GM12878 (cell line): ENCODE results near the gene SLC35E1.

Experiments
- CHD1 ChIP-seq: IDR thresholded peaks from 2 replicates; pipeline ENCODE4 v1.6.1; 2012; ENCODE audit warnings: low read depth, low read length, improper control_type of control experiment
- CTCF ChIP-seq, 3 experiments: IDR thresholded peaks in 2 of 3; conservative IDR thresholded peaks in 1 of 3; 2 replicates each; pipeline ENCODE4 v1.5.1; 2011; ENCODE audit warnings: low read depth in 3 of 3, low read length in 3 of 3, mild to moderate bottlenecking in 3 of 3, control low read depth in 2 of 3, moderate library complexity in 2 of 3, inconsistent platforms in 1 of 3, mixed read lengths in 1 of 3; ENCODE audit not compliant: control insufficient read depth in 2 of 3, insufficient read depth in 1 of 3; ENCODE audit errors: extremely low read depth in 1 of 3
- ELK1 ChIP-seq: IDR thresholded peaks from 2 replicates; pipeline ENCODE4 v1.6.1; 2012; ENCODE audit warnings: low read depth, low read length, improper control_type of control experiment
- MLLT1 ChIP-seq: fragments of 450-650 bp; IDR thresholded peaks from 2 replicates; pipeline ENCODE4 v1.6.1; 2016; ENCODE audit warnings: mild to moderate bottlenecking
- MXI1 ChIP-seq: fragments of 150-350 bp; IDR thresholded peaks from 2 replicates; pipeline ENCODE4 v1.6.1; 2011; ENCODE audit warnings: low read depth, mild to moderate bottlenecking, inconsistent platforms, low read length, improper control_type of control experiment
- NRF1 ChIP-seq: conservative IDR thresholded peaks from 2 replicates; pipeline ENCODE4 v1.6.1; 2011; ENCODE audit warnings: mild to moderate bottlenecking, low read depth, low read length, improper control_type of control experiment
- STAT3 ChIP-seq: IDR thresholded peaks from 2 replicates; pipeline ENCODE4 v1.6.1; 2011; ENCODE audit warnings: low read depth, low read length, improper control_type of control experiment
- TAF1 ChIP-seq: IDR thresholded peaks from 2 replicates; pipeline ENCODE4 v1.6.1; 2011; ENCODE audit warnings: mild to moderate bottlenecking, low read depth, low read length, borderline replicate concordance
- ZNF207 ChIP-seq: fragments of 450-650 bp; IDR thresholded peaks from 2 replicates; pipeline ENCODE4 v1.6.1; 2014; ENCODE audit warnings: antibody characterized with exemption, mild to moderate bottlenecking, borderline replicate concordance

GRCh38 chr19:16581145-16581970 lies 9.1 kb upstream of the SLC35E1 start:
- TF ChIP-seq TAF1 = no peak
- TF ChIP-seq CHD1 = no peak
- TF ChIP-seq ELK1 = no peak
- no peak for TF ChIP-seq ZNF207
- TF ChIP-seq STAT3 = no peak
- 0 out of 6 replicates have a peak, but pooled peaks of 2 of the 3 experiments have one; percentile 7 to 8 for TF ChIP-seq CTCF (IDR thresholded peaks at IDR 0.05 in 2 of 3, conservative IDR thresholded peaks at IDR 0.05 in 1 of 3; ENCODE audit: control insufficient read depth in 2 of 3, extremely low read depth in 1 of 3, insufficient read depth in 1 of 3, low read depth in 3 of 3, low read length in 3 of 3)
- TF ChIP-seq MLLT1 = no peak
- TF ChIP-seq MXI1 = no peak
- no peak for TF ChIP-seq NRF1
